OCI-LY1 (cell line): ENCODE results near the gene ZFYVE1.

Experiments used
- H2AFZ ChIP-seq: fragments of 200-600 bp; sonication (generic), shearing (Covaris generic); 2 replicates; pipeline ENCODE4 v1.6.0; 2014; ENCODE audit warnings: antibody characterized with exemption, mild to moderate bottlenecking, low read length
- H3F3A ChIP-seq: fragments of 200-600 bp; sonication (generic), shearing (Covaris generic); 2 replicates; pipeline ENCODE4 v1.6.0; 2014; ENCODE audit warnings: mild to moderate bottlenecking, antibody characterized with exemption, low read length, moderate library complexity; ENCODE audit not compliant: insufficient read depth
- H3K27ac ChIP-seq: fragments of 200-600 bp; sonication (generic); 2 replicates; pipeline ENCODE4 v1.5.1; 2014; ENCODE audit warnings: low read length, mixed run types, mild to moderate bottlenecking, low read depth; ENCODE audit not compliant: poor library complexity, severe bottlenecking
- H3K27me3 ChIP-seq: fragments of 200-600 bp; sonication (generic); 2 replicates; pipeline ENCODE4 v1.6.0; 2014; ENCODE audit warnings: antibody characterized with exemption, mild to moderate bottlenecking, low read length, moderate library complexity; ENCODE audit not compliant: insufficient read depth
- H3K36me3 ChIP-seq: fragments of 200-600 bp; sonication (generic); 2 replicates; pipeline ENCODE4 v1.6.1; 2014; ENCODE audit warnings: mild to moderate bottlenecking, antibody characterized with exemption, low read length, moderate library complexity, mixed read lengths; ENCODE audit not compliant: insufficient read depth
- H3K4me1 ChIP-seq: fragments of 200-600 bp; sonication (generic); 2 replicates; pipeline ENCODE4 v1.5.1; 2014; ENCODE audit warnings: mild to moderate bottlenecking, low read length, moderate library complexity; ENCODE audit not compliant: insufficient read depth, severe bottlenecking
- H3K4me2 ChIP-seq: fragments of 200-600 bp; sonication (generic), shearing (Covaris generic); 2 replicates; pipeline ENCODE4 v1.6.1; 2014; ENCODE audit warnings: low read length
- H3K4me3 ChIP-seq: fragments of 200-600 bp; sonication (generic); 2 replicates; pipeline ENCODE4 v1.5.1; 2014; ENCODE audit warnings: low read length, low read depth, mild to moderate bottlenecking, mixed read lengths; ENCODE audit not compliant: poor library complexity, severe bottlenecking
- H3K79me2 ChIP-seq: fragments of 200-600 bp; shearing (Covaris generic); 2 replicates; pipeline ENCODE4 v1.6.1; 2016; ENCODE audit warnings: mixed run types, low read length, mixed read lengths; ENCODE audit not compliant: insufficient read depth
- H3K9ac ChIP-seq: fragments of 200-600 bp; sonication (generic), shearing (Covaris generic); 2 replicates; pipeline ENCODE4 v1.6.1; 2014; ENCODE audit warnings: mild to moderate bottlenecking, low read length, mixed read lengths
- H3K9me2 ChIP-seq: fragments of 200-600 bp; sonication (generic), shearing (Covaris generic); 2 replicates; pipeline ENCODE4 v1.6.1; 2014; ENCODE audit warnings: low read depth, mild to moderate bottlenecking, low read length, mixed read lengths
- H3K9me3 ChIP-seq: fragments of 200-600 bp; shearing (Covaris generic); 2 replicates; pipeline ENCODE4 v1.6.1; 2014; ENCODE audit warnings: low read length, mixed read lengths
- H4K20me1 ChIP-seq: fragments of 200-600 bp; sonication (generic), shearing (Covaris generic); 2 replicates; pipeline ENCODE4 v1.6.0; 2016; ENCODE audit warnings: mild to moderate bottlenecking, low read length; ENCODE audit not compliant: insufficient read depth
- EZH2 ChIP-seq: fragments of 200-600 bp; sonication (generic), shearing (Covaris generic); IDR thresholded peaks from 2 replicates; pipeline ENCODE4 v1.8.0; 2017; ENCODE audit warnings: borderline replicate concordance, mixed run types, mild to moderate bottlenecking, antibody characterized with exemption, low read length, moderate library complexity, mixed read lengths
- TF ChIP-seq, protein P1 (sequence below): fragments of 200-600 bp; sonication (generic), shearing (Covaris generic); IDR thresholded peaks from 2 replicates; pipeline ENCODE4 v1.5.1; 2017; ENCODE audit warnings: mild to moderate bottlenecking, antibody characterized with exemption, low read length, moderate library complexity, mixed read lengths

The ZFYVE1 gene

GRCh38 chr14:73058224-73058921 lies 31.5 kb upstream of the ZFYVE1 start, which contains the start of gene RBM25:
TSS of gene RBM25 (plus strand) at chr14:73058534. CDS start at chr14:73071642, 13,108 bp downstream.
- Histone ChIP-seq H3K4me3 (peak within 1 kb of the TSS; percentile 94), H3K9ac (peak within 1 kb of the TSS; percentile 95), H3K27ac (peak within 1 kb of the TSS; percentile 79), H3K9me2 (no peaks in the 10 kb centered on the region), H3K27me3 (no peaks in the 10 kb centered on the region), H2AFZ (no peak within 1 kb of the TSS), H3F3A (no peaks in the 10 kb centered on the region), H3K36me3 (peaks cover 33% of the 10 kb centered on the region), H3K79me2 (peaks cover 47% of the 10 kb centered on the region), H3K9me3 (no peaks in the 10 kb centered on the region), H3K4me2 (peak within 1 kb of the TSS; percentile 98), H3K4me1 (peaks cover 29% of the 10 kb centered on the region), H4K20me1 (no peaks in the 10 kb centered on the region)
- no peak for TF ChIP-seq EZH2
- TF ChIP-seq, protein P1, sequence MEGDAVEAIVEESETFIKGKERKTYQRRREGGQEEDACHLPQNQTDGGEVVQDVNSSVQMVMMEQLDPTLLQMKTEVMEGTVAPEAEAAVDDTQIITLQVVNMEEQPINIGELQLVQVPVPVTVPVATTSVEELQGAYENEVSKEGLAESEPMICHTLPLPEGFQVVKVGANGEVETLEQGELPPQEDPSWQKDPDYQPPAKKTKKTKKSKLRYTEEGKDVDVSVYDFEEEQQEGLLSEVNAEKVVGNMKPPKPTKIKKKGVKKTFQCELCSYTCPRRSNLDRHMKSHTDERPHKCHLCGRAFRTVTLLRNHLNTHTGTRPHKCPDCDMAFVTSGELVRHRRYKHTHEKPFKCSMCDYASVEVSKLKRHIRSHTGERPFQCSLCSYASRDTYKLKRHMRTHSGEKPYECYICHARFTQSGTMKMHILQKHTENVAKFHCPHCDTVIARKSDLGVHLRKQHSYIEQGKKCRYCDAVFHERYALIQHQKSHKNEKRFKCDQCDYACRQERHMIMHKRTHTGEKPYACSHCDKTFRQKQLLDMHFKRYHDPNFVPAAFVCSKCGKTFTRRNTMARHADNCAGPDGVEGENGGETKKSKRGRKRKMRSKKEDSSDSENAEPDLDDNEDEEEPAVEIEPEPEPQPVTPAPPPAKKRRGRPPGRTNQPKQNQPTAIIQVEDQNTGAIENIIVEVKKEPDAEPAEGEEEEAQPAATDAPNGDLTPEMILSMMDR, result no peak; the same call in 1 of the 2 replicates

DNA sequence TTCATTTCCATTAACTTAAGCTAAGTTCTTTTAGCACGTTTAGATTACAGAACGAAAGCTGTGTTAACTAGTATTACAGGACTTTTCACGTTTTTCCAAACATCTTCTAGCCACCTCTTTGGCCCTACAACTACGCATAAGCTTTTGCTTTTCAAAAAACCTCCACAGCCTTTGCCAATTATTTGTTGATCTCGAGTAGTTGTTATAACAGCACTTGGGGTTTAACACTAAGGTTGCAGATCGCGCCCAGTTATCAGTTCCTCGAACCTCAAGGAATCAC lies 31.0 kb upstream of the ZFYVE1 start:
- H3K27ac ChIP-seq, result peak overlapping the region; percentile 79
- peaks cover 29% of the 10 kb centered on the region for H3K4me1 ChIP-seq
- H2AFZ ChIP-seq, result no peak overlapping the region
- no peaks in the 10 kb centered on the region for H4K20me1 ChIP-seq
- H3K9ac ChIP-seq, result peak overlapping the region; percentile 86
- H3K36me3 ChIP-seq, result peaks cover 28% of the 10 kb centered on the region
- TF ChIP-seq, protein P1, result no peak
- TF ChIP-seq EZH2, result no peak
- no peaks in the 10 kb centered on the region for H3K27me3 ChIP-seq
- H3F3A ChIP-seq, result no peaks in the 10 kb centered on the region
- peak overlapping the region; percentile 94 for H3K4me3 ChIP-seq
- H3K4me2 ChIP-seq, result peak overlapping the region; percentile 88
- H3K9me3 ChIP-seq, result no peaks in the 10 kb centered on the region
- peaks cover 42% of the 10 kb centered on the region for H3K79me2 ChIP-seq
- H3K9me2 ChIP-seq, result no peaks in the 10 kb centered on the region

DNA sequence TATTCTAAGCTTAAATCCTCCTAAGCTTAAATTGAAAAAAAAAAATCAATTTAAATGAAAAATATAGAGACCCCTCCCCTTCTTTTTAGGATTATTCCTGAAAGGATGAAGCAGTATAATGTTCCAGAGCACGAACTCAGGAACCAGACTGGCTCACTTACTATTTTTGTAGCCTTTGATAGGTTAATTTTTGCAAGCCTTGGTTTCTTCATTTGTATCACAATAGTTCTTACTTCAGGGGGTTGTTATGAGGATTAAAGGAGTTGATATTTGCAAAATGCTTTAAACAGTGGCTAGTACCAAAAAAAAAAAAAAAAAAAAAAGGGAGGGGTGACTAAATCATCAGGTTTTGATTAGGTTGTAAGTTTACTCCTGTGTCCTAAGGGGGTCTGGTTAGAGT lies 28.3 kb upstream of the ZFYVE1 start:
- Histone ChIP-seq H3F3A (no peaks in the 10 kb centered on the region), H2AFZ (no peak overlapping the region), H3K27me3 (no peaks in the 10 kb centered on the region), H3K79me2 (peaks cover 16% of the 10 kb centered on the region), H3K4me2 (no peak overlapping the region), H3K4me3 (no peak overlapping the region), H3K9ac (no peak overlapping the region), H4K20me1 (no peaks in the 10 kb centered on the region), H3K9me3 (no peaks in the 10 kb centered on the region), H3K4me1 (peaks cover 17% of the 10 kb centered on the region), H3K27ac (no peak overlapping the region), H3K9me2 (no peaks in the 10 kb centered on the region), H3K36me3 (peaks cover 3% of the 10 kb centered on the region; the same call in 1 of the 2 replicates)
- TF ChIP-seq EZH2, result no peak

DNA sequence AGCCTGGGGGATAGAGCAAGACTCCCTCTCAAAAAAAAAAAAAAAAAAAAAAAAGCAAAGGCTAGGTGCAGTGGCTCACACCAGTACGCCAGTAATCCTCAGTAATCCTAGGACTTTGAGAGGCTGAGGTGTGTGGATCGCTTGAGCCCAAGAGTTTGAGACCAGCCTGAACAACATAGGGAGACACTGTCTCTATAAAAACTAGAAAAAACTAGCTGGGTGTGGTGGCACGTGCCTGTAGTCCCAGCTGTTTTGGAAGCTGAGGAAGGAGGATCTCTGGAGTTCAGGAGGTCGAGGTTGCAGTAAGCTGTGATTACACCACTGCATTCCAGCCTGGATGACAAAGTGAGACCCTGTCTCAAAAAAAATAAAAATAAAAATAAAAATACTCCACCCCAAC lies 22.5 kb upstream of the ZFYVE1 start:
- Histone ChIP-seq H3K4me1 (no peaks in the 10 kb centered on the region), H3K27ac (no peak overlapping the region), H2AFZ (0 out of 2 replicates have a peak overlapping the region, but pooled peaks have one; percentile 46), H3K79me2 (no peaks in the 10 kb centered on the region), H3K4me3 (no peak overlapping the region), H3K9ac (no peak overlapping the region), H4K20me1 (no peaks in the 10 kb centered on the region), H3K9me3 (no peaks in the 10 kb centered on the region), H3K9me2 (no peaks in the 10 kb centered on the region), H3F3A (no peaks in the 10 kb centered on the region), H3K27me3 (no peaks in the 10 kb centered on the region), H3K4me2 (no peak overlapping the region), H3K36me3 (no peaks in the 10 kb centered on the region)
- no peak for TF ChIP-seq EZH2
- TF ChIP-seq, protein P1, result no peak
